Spleen (tissue), 7 donors: ENCODE results near the gene MCTS1.
"Not testable (repeated sequence)": the region's sequence is repeated elsewhere in the genome, so short reads cannot be mapped to it uniquely, and the experiment has no call there.

ENCODE experiments used
- CTCF ChIP-seq, 11 experiments: fragments of 200-600 bp in 7 of 11; fragments of 450-650 bp in 4 of 11; sonication (generic) in 4 of 11; IDR thresholded peaks in 8 of 11; conservative IDR thresholded peaks in 3 of 11; 1 replicate in 7 of 11; 2 replicates in 4 of 11; pipeline versions ENCODE4 v1.4.0 to v1.8.0; 2016 to 2021; ENCODE audit warnings: antibody characterized with exemption in 11 of 11, inconsistent platforms in 4 of 11, mild to moderate bottlenecking in 1 of 11
- POLR2A ChIP-seq, 3 donors: fragments of 450-650 bp; IDR thresholded peaks; one replicate each; pipeline ENCODE4 v1.5.1; 2017; ENCODE audit warnings: antibody characterized with exemption in 3 of 3, mild to moderate bottlenecking in 1 of 3
- POLR2AphosphoS5 ChIP-seq, 3 donors: sonication (generic); formaldehyde crosslinking; IDR thresholded peaks; one replicate each; pipeline ENCODE4 v1.5.1; 2017; ENCODE audit warnings: antibody characterized with exemption in 3 of 3
- donor health status: DM: no; HTN: no; CAD: no; lungs with moderate emphysema.
- donor health status: DM: no; HTN: no; CAD: no.
- donor health status: DM: no; HTN: no; CAD: no.

- not testable (repeated sequence) for TF ChIP-seq CTCF (IDR thresholded peaks at IDR 0.05 in 8 of 11, conservative IDR thresholded peaks at IDR 0.05 in 3 of 11); POLR2A (IDR thresholded peaks at IDR 0.05); POLR2AphosphoS5 (IDR thresholded peaks at IDR 0.05)
Observed at GRCh38 chrX:120652256-120652655, 48.4 kb downstream of the MCTS1 start.
